HepG2 (cell line): ENCODE results near the gene NDUFS1. TPM values are rescaled to one million over a fixed set of nuclear protein-coding genes. Genes with fewer than 3 reads are reported as not detected.

Experiments used
- AGO2 ChIP-seq: fragments of 200-400 bp; formaldehyde crosslinking; optimal IDR thresholded peaks from 2 replicates; pipeline ENCODE3; 2017; ENCODE audit warnings: mild to moderate bottlenecking, low read depth, low read length, moderate library complexity
- ARNTL ChIP-seq: sonication (generic); formaldehyde crosslinking; IDR thresholded peaks from 2 replicates; pipeline ENCODE4 v1.4.0; 2020; ENCODE audit warnings: mild to moderate bottlenecking, missing genetic modification reagents
- HIC2 ChIP-seq: sonication (generic); formaldehyde crosslinking; IDR thresholded peaks from 2 replicates; pipeline ENCODE4 v1.9.0; 2022; ENCODE audit warnings: low read depth, missing genetic modification reagents
- HNF1A ChIP-seq, 2 experiments: sonication (generic) in 1 of 2; formaldehyde crosslinking in 1 of 2; IDR thresholded peaks; 2 replicates each; pipeline versions ENCODE4 v1.4.0 to v1.6.1; 2016 to 2020; ENCODE audit warnings: borderline replicate concordance in 1 of 2, low read depth in 1 of 2, mild to moderate bottlenecking in 1 of 2, missing genetic modification reagents in 1 of 2
- HOXA9 ChIP-seq: sonication (generic); formaldehyde crosslinking; IDR thresholded peaks from 2 replicates; pipeline ENCODE4 v1.8.1; 2022; ENCODE audit warnings: missing genetic modification reagents, mild to moderate bottlenecking, moderate library complexity, borderline replicate concordance
- MAZ ChIP-seq, 2 experiments: sonication (generic) in 1 of 2; formaldehyde crosslinking in 1 of 2; IDR thresholded peaks; 2 replicates each; pipeline versions ENCODE4 v1.5.0 to v1.6.1; 2012 to 2020; ENCODE audit warnings: low read depth in 2 of 2, mild to moderate bottlenecking in 2 of 2, borderline replicate concordance in 1 of 2, improper control_type of control experiment in 1 of 2, low read length in 1 of 2, missing genetic modification reagents in 1 of 2, moderate library complexity in 1 of 2
- PATZ1 ChIP-seq: sonication (generic); formaldehyde crosslinking; IDR thresholded peaks from 2 replicates; pipeline ENCODE4 v1.4.0; 2020; ENCODE audit warnings: missing genetic modification reagents
- PLSCR1 ChIP-seq: sonication (generic); formaldehyde crosslinking; IDR thresholded peaks from 2 replicates; pipeline ENCODE4 v1.5.0; 2020; ENCODE audit warnings: missing genetic modification reagents, mild to moderate bottlenecking, borderline replicate concordance
- SRF ChIP-seq: IDR thresholded peaks from 2 replicates; pipeline ENCODE4 v1.6.1; 2011; ENCODE audit warnings: mild to moderate bottlenecking, low read depth, low read length, moderate library complexity
- SRSF4 ChIP-seq: fragments of 200-400 bp; formaldehyde crosslinking; IDR thresholded peaks from one replicate; pipeline ENCODE4 v1.6.1; 2018; ENCODE audit warnings: mild to moderate bottlenecking, low read depth, low read length, moderate library complexity; ENCODE audit not compliant: poor library complexity, severe bottlenecking
- U2AF1 ChIP-seq: fragments of 200-400 bp; formaldehyde crosslinking; optimal IDR thresholded peaks from 2 replicates; pipeline ENCODE3; 2017; ENCODE audit warnings: mild to moderate bottlenecking, low read depth, low read length
- ZNF317 ChIP-seq: sonication (generic); formaldehyde crosslinking; IDR thresholded peaks from 2 replicates; pipeline ENCODE4 v1.5.0; 2020; ENCODE audit warnings: mild to moderate bottlenecking, missing genetic modification reagents
- ZNF33A ChIP-seq: sonication (generic); formaldehyde crosslinking; IDR thresholded peaks from 2 replicates; pipeline ENCODE4 v1.5.1; 2020; ENCODE audit warnings: missing genetic modification reagents, mild to moderate bottlenecking, moderate library complexity, borderline replicate concordance
- ZNF44 ChIP-seq: sonication (generic); formaldehyde crosslinking; IDR thresholded peaks from 2 replicates; pipeline ENCODE4 v1.5.1; 2020; ENCODE audit warnings: mild to moderate bottlenecking, missing genetic modification reagents
- ZNF451 ChIP-seq: sonication (generic); formaldehyde crosslinking; IDR thresholded peaks from 2 replicates; pipeline ENCODE4 v1.5.0; 2020; ENCODE audit warnings: mild to moderate bottlenecking, missing genetic modification reagents
- polyA plus RNA-seq, 8 experiments: library from polyadenylated mRNA; depleted of rRNA in 3 of 8; stranded (reverse) in 7 of 8; unstranded in 1 of 8; fragments of >200 nt; fragmentation: Illumina TruSeq in 4 of 8; extraction: Trizol in 4 of 8; gene quantifications; 2 replicates each; pipeline versions ENCODE4 v1.2.1 to v1.2.3, GENCODE V29; 2011 to 2016; ENCODE audit warnings: low read depth in 4 of 8, missing spikeins in 1 of 8, mixed read lengths in 1 of 8; ENCODE audit not compliant: insufficient read depth in 1 of 8
- total RNA-seq, 5 experiments: library from RNA; depleted of rRNA; stranded (reverse); fragments of >200 nt; fragmentation: Illumina TruSeq; extraction: Trizol; gene quantifications; 2 replicates each; pipeline ENCODE4 v1.2.3, GENCODE V29; 2016; ENCODE audit warnings: low read depth in 1 of 5

Gene NDUFS1
- total and polyA plus RNA-seq, 2 of the 13 experiments (the other 11 are each of a cell fraction or from before 2014, with no cell fraction given), result 139 to 242 TPM

GRCh38 chr2:206085742-206086445 is 73.3 kb downstream of the NDUFS1 start, which contains the start of gene INO80D (continued):
- TF ChIP-seq HIC2 (CRISPR knock-in tag) (no peak), ZNF44 (CRISPR knock-in tag) (no peak), ZNF317 (peak; percentile 39; the same call in 1 of the 2 replicates), MAZ (IDR thresholded peaks at IDR 0.05; ENCODE audit: borderline replicate concordance, low read depth, low read length) (no peak), MAZ (CRISPR knock-in tag; IDR thresholded peaks at IDR 0.05; ENCODE audit: low read depth) (peak; percentile 58; the same call in 1 of the 2 replicates), HNF1A (IDR thresholded peaks at IDR 0.05; ENCODE audit: low read depth) (no peak), HNF1A (CRISPR knock-in tag; IDR thresholded peaks at IDR 0.05; ENCODE audit: borderline replicate concordance) (0 out of 2 replicates have a peak, but pooled peaks have one; percentile 35), SRF (no peak), U2AF1 (peak; percentile 99), ZNF451 (no peak), SRSF4 (no peak), ZNF33A (CRISPR knock-in tag) (no peak; the same call in 1 of the 2 replicates), HOXA9 (CRISPR knock-in tag) (peak; percentile 55; the same call in 1 of the 2 replicates), PLSCR1 (no peak), AGO2 (peak; percentile 77), PATZ1 (CRISPR knock-in tag) (peak; percentile 60), ARNTL (CRISPR knock-in tag) (peak; percentile 44; the same call in 1 of the 2 replicates)
